Natural killer cell (primary cell): Measurements from ENCODE around the gene C16orf96. TPM values are rescaled to one million over a fixed set of nuclear protein-coding genes. Genes with fewer than 3 reads are reported as not detected.

Experiments
- ATAC-seq, 3 donors: fragments of 150-1000 bp in 2 of 3; fragments of 200-7000 bp in 1 of 3; cut with Tn5 transposase; 1 replicate in 1 of 3; 2 replicates in 2 of 3; pipeline ENCODE4 v1.10.0; 2021; ENCODE audit warnings: mild to moderate bottlenecking in 2 of 3, moderate library complexity in 2 of 3
- DNase-seq, 2 donors: peaks; one replicate each; pipeline versions ENCODE4 v3.0.0 to v3.0.0-alpha.2; 2013 to 2021; ENCODE audit warnings: mixed read lengths in 1 of 2
- H3K27ac ChIP-seq: one replicate; pipeline ENCODE4 v1.5.1; 2013; ENCODE audit warnings: mild to moderate bottlenecking, low read length
- H3K27me3 ChIP-seq: one replicate; pipeline ENCODE4 v1.6.1; 2013; ENCODE audit warnings: low read length; ENCODE audit not compliant: control insufficient read depth, insufficient read depth
- H3K36me3 ChIP-seq: one replicate; pipeline ENCODE4 v1.6.1; 2013; ENCODE audit warnings: low read length; ENCODE audit not compliant: control insufficient read depth, insufficient read depth
- H3K4me1 ChIP-seq: one replicate; pipeline ENCODE4 v1.6.1; 2013; ENCODE audit warnings: low read length; ENCODE audit not compliant: control insufficient read depth, insufficient read depth
- H3K4me3 ChIP-seq: one replicate; pipeline ENCODE4 v1.5.1; 2013; ENCODE audit warnings: low read length
- H3K9me3 ChIP-seq: one replicate; pipeline ENCODE4 v1.6.1; 2013; ENCODE audit warnings: low read length; ENCODE audit not compliant: control insufficient read depth, insufficient read depth
- H3K27ac Mint-ChIP-seq, 2 donors: one replicate each; pipeline ENCODE4 v1.8.0; 2022; ENCODE audit warnings: mild to moderate bottlenecking in 2 of 2, mixed read lengths in 2 of 2, moderate library complexity in 1 of 2
- H3K27me3 Mint-ChIP-seq, 2 donors: one replicate each; pipeline ENCODE4 v1.8.0; 2022; ENCODE audit warnings: low read depth in 2 of 2, mixed read lengths in 2 of 2
- H3K36me3 Mint-ChIP-seq: one replicate; pipeline ENCODE4 v1.8.0; 2022; ENCODE audit warnings: mixed read lengths
- H3K4me1 Mint-ChIP-seq, 2 donors: one replicate each; pipeline ENCODE4 v1.8.0; 2022; ENCODE audit warnings: mixed read lengths in 2 of 2
- H3K4me3 Mint-ChIP-seq: one replicate; pipeline ENCODE4 v1.8.0; 2022; ENCODE audit warnings: mild to moderate bottlenecking, moderate library complexity, mixed read lengths
- H3K9me3 Mint-ChIP-seq, 2 donors: one replicate each; pipeline ENCODE4 v1.8.0; 2022; ENCODE audit warnings: mixed read lengths in 2 of 2
- CTCF ChIP-seq: fragments of 200-600 bp; IDR thresholded peaks from one replicate; pipeline ENCODE4 v1.8.0; 2022; ENCODE audit warnings: antibody characterized with exemption
- WGBS: methylation state at CpG from one replicate; pipeline ENCODE4 v1.1.7; 2013; ENCODE audit warnings: missing lambda C conversion rate; ENCODE audit not compliant: insufficient coverage; 5-methylcytosine and 5-hydroxymethylcytosine counted together
- intact Hi-C: fragments of 100-400 bp; cut with micrococcal nuclease; formaldehyde crosslinking; loops from one replicate; pipeline ENCODE4 v1.14.2; 2022
- total RNA-seq, 4 donors: library from RNA; stranded (reverse); fragments of 120-200 nt in 1 of 4; gene quantifications; one replicate each; pipeline versions ENCODE4 v1.2.3 to v1.2.4, GENCODE V29; 2013 to 2022

The C16orf96 gene
- total RNA-seq, 3 donors from 2014 or later (not counting 1 experiment from before 2014, with no cell fraction given): 0.35 to 0.61 (median 0.43) TPM

- ATAC-seq (no peak), DNase-seq (no peak)
- no peaks in the 10 kb centered on the region for H3K9me3 ChIP-seq
- intact Hi-C loops: no loop called here
- no peaks in the 10 kb centered on the region for H3K27me3 ChIP-seq
- peaks cover 60% of the 10 kb centered on the region for H3K36me3 ChIP-seq
- H3K27me3 Mint-ChIP-seq: no peaks in the 10 kb centered on the region
- no peaks in the 10 kb centered on the region for H3K36me3 Mint-ChIP-seq
- peak overlapping the region; percentile 93 to 95 for H3K27ac Mint-ChIP-seq
- peaks cover 60 to 75% of the 10 kb centered on the region in 2 donors for H3K4me1 Mint-ChIP-seq
- H3K4me3 Mint-ChIP-seq: no peak overlapping the region
- H3K27ac ChIP-seq: no peak overlapping the region
- H3K4me1 ChIP-seq: peaks cover 84% of the 10 kb centered on the region
- H3K4me3 ChIP-seq: no peak overlapping the region
- no peaks in the 10 kb centered on the region for H3K9me3 Mint-ChIP-seq
- WGBS: 94% methylated on average over 3 of the region's 3 CpGs
- TF ChIP-seq CTCF: no peak
Observed at GRCh38 chr16:4508806-4509205, 47.3 kb upstream of the C16orf96 start.

- DNase-seq: no peak
- no peak overlapping the region for H3K4me3 ChIP-seq
- no peak for ATAC-seq
- intact Hi-C loops: no loop called here
- no peak overlapping the region for H3K27ac ChIP-seq
- H3K9me3 ChIP-seq: no peaks in the 10 kb centered on the region
- peaks cover 62% of the 10 kb centered on the region for H3K36me3 ChIP-seq
- Mint-ChIP-seq H3K27ac (peak overlapping the region; percentile 93 to 98), H3K9me3 (no peaks in the 10 kb centered on the region), H3K4me1 (peaks cover 60 to 77% of the 10 kb centered on the region in 2 donors), H3K36me3 (no peaks in the 10 kb centered on the region), H3K4me3 (no peak overlapping the region), H3K27me3 (no peaks in the 10 kb centered on the region)
- H3K4me1 ChIP-seq: peaks cover 84% of the 10 kb centered on the region
- 96% methylated on average over 8 of the region's 8 CpGs for WGBS
- no peaks in the 10 kb centered on the region for H3K27me3 ChIP-seq
- TF ChIP-seq CTCF: no peak
Observed at GRCh38 chr16:4509420-4509819, 46.7 kb upstream of the C16orf96 start.

- Histone ChIP-seq H3K27me3 (no peaks in the 10 kb centered on the region), H3K4me3 (no peak overlapping the region), H3K27ac (peak overlapping the region; percentile 29), H3K36me3 (peaks cover 62% of the 10 kb centered on the region), H3K9me3 (no peaks in the 10 kb centered on the region), H3K4me1 (peaks cover 84% of the 10 kb centered on the region)
- ATAC-seq (no peak), DNase-seq (no peak)
- Mint-ChIP-seq H3K27me3 (no peaks in the 10 kb centered on the region), H3K9me3 (no peaks in the 10 kb centered on the region), H3K36me3 (no peaks in the 10 kb centered on the region), H3K4me1 (peaks cover 63 to 78% of the 10 kb centered on the region in 2 donors), H3K4me3 (no peak overlapping the region), H3K27ac (peak overlapping the region; percentile 93 to 98)
- intact Hi-C loops: no loop called here
- WGBS: 93% methylated on average over 4 of the region's 5 CpGs
- no peak for TF ChIP-seq CTCF
Observed at GRCh38 chr16:4510131-4510530, 46.0 kb upstream of the C16orf96 start.

GRCh38 chr16:4510747-4511426, 45.3 kb upstream of the C16orf96 start:
- ATAC-seq (peak in 2 of 3 donors; percentile 29 to 55), DNase-seq (no peak)
- no peak for TF ChIP-seq CTCF
- H3K4me3 ChIP-seq: no peak overlapping the region
- no peaks in the 10 kb centered on the region for H3K9me3 Mint-ChIP-seq
- H3K36me3 Mint-ChIP-seq: no peaks in the 10 kb centered on the region
- no peaks in the 10 kb centered on the region for H3K27me3 ChIP-seq
- H3K9me3 ChIP-seq: no peaks in the 10 kb centered on the region
- peaks cover 62% of the 10 kb centered on the region for H3K36me3 ChIP-seq
- 65% methylated on average over 14 of the region's 14 CpGs for WGBS
- H3K4me3 Mint-ChIP-seq: peak overlapping the region; percentile 71
- no peaks in the 10 kb centered on the region for H3K27me3 Mint-ChIP-seq
- H3K4me1 Mint-ChIP-seq: peaks cover 63 to 78% of the 10 kb centered on the region in 2 donors
- intact Hi-C loops: no loop called here
- H3K27ac Mint-ChIP-seq: peak overlapping the region; percentile 93 to 98
- peak overlapping the region; percentile 55 for H3K27ac ChIP-seq
- peaks cover 81% of the 10 kb centered on the region for H3K4me1 ChIP-seq
